LoVo (cell line): Measurements from ENCODE around the gene CLTCL1.

Experiments
- DNase-seq: peaks from one replicate; pipeline ENCODE4 v3.0.0-alpha.2; 2016; ENCODE audit warnings: low spot score

CLTCL1 gene

DNA sequence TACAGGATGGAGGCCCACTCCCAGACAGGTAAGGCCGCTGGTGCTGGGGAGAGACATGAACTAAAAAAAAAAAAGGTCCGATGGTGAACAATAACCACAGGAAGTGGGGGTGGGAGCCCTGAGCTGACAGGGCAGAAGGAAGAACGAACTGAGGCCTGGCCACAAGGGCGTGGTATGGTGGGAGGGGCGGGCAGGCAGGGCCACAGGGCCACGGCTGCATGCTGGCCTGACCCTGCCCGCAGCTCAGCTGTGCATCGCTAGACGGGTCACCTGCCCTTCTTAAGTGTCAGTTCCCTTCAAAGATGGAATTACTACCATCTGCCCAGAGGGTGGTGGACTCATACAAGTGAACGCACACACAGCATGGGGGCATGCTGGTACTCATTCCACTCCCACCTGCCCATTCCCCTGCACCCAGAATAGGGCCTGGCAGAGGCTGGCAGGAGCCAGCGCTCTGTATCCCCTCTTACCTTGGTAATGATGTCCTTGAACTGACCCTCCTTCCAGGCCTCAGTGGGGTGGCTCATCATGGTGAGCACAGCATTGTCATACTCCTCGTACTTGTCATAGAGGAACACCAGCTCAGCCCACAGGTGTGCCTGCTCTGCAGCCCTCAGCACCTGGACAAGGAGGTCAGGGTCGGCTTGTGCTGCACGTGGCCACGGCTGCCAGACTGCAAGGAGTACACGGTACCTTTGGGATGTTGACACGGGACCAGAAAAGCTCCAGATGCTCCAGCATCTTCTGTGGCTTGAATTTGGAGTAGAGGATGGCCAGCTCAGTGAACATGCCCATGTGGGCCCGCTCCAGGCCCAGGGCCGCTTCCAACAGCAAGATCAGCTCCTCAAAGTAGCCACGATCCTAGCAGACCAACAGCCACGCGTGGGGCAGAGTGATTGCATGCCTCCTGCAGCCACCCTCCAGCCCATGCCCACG, 95.5 kb downstream of the CLTCL1 start:
- DNase-seq: no peak

DNA sequence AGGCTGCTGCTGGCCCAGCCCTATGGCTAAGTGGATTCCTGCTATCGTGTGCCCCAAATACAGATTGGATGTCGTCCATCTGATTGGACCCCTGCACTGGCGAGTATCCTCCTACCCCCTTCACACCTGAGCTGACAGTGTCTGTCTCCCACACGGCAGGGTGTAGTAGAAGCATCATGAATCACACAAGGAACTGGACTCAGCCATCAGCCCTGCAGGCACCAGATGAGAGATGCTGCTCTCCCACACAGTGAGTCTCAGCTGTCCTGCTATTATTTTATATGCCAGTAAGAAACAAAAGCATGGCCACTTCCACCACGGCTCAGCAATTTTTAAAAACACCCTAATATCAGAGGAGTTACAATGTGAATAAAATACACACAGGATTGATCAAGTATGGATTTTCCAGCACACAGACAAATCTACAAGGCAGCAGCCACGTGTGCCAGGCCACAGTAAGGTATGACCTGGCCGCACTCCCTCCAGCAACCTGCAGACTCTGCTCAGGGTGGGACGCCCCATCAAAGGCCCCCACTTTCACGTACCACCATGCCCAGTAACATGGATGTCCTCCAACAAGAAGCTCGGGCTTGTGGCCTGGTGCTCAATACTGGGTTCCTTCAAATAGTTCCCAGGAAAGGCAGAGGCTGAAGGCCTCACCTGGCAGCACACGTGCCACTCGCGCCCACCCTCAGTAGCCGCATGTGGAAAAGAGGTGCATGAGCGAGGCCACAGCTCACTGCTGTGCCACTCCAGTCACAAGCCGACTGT, 96.6 kb downstream of the CLTCL1 start:
- no peak for DNase-seq

DNA sequence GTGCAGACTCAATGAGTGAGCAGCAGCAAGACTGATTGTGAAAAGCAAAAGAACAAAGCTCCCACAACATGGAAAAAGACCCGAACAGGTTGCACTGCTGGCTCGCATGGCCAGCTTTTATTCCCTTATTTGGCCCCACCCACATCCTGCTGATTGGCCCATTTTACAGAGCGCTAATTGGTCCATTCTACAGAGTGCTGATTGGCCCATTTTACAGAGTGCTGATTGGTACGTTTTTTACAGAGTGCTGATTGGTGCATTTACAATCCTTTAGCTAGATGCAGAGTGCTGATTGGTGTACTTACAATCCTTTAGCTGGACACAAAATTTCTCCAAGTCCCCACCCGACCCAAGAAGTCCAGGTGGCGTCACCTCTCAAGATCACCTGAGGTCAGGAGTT, 97.6 kb downstream of the CLTCL1 start:
- DNase-seq: no peak

DNA sequence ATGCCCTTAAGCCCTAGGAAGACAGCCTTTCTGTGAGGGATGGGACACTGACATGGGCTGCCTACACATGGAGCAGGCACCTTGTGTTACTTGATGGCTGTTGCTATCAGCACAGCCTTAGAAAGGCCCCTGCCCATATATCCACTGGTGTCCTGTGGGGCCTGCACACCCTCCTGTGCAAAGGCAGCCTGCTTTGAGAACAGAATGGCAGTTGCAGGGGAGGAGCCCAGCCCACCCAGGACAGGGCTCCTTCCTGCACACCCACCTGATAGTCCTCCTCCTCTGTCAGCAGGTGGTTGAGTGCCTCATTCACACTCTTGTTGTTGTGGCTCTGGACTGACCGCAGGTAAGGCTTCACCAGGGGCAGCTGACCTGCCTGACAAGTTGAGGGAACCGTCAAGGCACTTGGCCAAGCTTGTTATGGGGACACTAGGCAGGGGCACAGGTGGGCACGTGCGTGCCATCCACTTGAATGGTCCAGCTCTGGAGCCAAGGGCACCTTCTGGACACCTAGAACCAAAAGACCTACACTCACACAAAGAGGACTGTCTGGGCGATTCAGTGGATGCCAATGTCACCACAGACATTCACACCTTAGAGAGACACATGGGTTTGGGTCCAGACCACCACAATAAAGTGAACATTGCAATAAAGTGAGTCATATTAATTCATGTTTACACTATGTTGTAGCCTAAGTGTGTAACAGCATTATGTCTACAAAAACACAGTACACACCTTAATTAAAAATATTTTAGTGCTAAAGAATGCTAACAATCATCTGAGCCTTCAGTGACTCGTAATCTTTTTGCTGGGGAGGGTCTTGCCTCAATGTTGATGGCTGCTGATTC, 103.6 kb downstream of the CLTCL1 start:
- no peak for DNase-seq

DNA sequence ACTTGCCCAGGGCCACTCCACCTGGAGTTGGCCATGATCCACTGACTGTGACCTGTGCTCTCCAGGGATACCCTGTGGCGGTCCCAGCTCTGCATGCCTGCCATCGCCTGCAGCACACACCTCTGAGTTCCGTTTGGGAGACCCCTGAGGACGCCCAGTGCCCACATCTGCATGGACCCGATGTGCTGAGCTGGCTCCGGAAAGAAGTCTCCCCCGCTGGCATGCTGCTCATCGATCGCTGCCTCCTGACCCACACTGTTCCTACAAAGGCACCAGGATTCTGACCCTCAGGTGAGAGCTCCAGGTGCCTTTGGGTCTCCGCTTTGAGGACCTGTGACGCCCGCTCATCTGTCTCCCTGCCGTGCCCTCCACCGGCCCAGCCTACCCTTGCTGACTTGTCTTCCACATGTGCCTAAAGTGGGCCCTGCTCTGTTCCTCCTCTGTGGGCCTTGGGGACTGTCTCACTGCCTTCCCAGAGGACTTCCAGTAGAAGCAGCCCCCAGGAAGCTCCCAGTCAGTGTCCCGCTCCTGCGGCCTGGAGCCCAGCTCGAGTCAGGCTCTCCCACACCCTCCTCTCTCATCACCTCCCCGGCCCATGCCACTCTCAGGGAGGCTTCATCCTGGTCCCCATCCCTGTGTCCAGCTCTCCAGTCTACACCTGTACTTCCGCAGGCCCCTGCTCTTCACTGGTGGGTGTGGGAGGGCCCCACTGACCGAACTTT, 107.1 kb downstream of the CLTCL1 start:
- no peak for DNase-seq

DNA sequence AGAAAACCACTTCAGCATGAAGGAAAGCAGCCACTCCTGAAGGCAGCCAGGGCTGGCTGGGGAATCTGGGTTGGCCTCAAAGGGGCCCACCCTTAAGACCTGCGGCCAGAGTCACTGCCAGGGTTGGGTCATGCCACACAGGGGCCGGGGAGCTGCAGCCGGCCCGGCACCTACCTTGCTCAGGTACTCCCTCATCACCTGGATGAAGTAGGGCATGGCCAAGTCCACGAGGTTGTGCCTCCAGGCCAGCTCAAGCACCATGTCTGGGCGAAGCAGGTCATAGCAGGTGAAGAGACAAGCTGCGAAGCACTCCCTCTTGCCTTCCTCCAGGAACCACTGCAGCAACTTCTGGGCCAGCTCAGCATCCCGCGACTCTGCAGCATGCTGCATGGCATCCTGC, 108.3 kb downstream of the CLTCL1 start:
- no peak for DNase-seq

DNA sequence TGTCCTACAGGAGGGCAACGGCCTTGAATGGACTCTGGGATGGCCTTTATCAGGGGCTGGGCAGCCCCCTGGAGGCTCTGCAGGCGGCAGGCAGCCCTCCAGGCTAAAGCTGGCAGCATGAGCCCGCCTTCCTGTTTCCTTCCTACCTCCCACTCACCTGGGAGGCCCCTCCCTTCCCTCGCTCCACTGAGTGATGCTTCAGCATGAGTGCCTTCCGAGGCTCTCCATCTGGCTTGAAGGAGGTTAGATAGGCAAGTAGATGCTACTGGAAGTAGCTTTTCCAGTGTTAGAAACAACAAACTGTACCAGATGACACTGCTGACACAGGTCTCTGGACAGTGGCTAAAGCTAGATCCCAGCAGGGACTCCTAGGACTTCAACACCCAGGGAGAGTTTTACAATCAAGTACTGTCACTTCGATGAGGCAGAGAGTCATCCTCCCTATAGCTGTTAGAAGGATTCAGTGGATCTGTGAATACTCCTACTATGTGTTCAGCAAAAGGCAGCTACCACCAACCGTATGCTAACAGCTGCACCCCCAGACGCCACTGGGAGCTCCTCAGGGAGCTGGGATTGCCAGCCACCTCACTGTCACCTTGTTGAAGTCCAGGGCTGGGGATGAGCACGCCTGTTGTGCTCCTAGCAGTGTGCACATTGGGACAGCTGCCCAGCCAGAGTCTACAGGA, 108.9 kb downstream of the CLTCL1 start:
- DNase-seq: no peak

DNA sequence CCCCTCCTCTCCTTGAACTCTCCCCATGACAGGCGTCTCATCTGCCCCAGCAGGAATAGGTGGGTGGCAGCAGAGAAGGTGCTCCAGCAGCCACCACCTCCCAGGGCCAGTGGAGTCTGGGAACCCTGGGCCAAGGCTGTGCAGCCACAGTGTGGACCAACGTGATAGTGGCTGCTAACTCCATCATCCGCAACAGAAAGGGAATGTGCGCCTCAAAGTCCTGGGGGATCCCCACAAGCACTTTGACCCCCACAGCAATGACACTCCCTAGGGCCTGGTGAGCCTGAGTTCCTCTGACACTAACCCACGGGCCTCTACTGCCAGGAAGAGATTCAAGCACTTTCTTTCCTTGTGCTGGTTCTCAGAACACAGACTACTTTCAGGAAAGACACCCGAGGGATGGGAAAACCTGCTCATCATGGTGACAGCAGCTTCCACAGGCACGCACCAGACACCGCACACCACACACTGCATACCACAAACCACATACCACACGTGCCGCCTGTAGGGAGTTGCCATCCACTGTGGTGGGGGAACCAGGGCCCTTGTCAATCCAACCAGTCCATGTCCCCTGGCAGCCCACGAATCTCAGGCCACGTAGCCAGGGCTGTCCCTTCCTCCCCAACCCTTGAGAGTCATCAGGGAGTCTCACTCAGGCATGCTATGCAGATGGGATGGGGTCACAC, 109.6 kb downstream of the CLTCL1 start:
- no peak for DNase-seq

DNA sequence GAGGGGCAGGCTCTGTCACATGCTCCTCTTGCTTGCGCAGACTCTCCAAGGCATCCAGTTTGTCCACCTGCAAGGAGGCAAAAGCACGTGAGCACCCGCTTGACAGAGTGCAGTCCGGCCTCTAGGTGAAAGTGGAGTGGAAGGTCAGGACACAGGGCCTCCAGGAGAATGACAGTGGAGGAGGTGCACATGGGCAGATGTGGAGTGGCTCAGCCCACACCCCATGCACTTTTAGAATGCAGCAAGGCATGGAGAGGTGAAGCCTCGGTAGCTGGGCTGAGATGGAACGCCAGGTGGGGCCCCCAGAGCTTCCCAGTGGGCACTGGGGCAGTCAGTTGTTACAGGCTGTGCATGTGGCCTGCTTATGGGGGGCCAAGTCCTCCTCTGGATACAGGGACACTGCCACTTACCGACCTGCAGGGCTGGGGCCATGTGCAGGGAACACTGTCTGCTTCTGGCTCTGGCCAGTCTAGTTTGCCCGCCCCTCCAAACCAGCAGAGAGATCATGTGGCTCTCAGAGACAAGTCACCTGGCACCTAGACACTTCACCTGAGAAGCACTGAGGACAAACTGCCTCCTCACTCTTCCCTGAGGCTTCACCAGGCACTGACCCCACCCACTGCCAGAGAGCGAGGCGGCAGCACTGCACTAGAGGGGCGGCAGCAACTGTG, 110.6 kb downstream of the CLTCL1 start:
- DNase-seq: no peak

DNA sequence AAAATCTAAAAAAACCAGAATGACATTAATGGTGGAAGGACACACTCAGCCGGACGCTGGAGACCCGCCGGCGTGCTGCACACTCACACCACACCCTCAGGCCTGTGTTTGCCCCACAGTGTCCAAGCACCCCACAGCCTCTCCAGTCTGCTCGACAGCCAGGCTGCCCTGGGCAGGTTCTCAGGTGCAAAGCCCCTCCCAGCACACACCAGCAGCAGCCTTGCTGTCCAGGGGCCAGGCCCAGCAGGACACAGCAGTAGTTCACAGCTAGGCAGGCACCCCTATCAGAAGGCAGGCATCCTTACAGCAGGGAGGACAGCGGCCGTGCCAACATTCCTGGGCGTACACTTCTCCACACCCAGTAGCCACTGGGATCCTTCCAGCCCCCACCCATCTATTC, 111.3 kb downstream of the CLTCL1 start:
- DNase-seq: no peak

DNA sequence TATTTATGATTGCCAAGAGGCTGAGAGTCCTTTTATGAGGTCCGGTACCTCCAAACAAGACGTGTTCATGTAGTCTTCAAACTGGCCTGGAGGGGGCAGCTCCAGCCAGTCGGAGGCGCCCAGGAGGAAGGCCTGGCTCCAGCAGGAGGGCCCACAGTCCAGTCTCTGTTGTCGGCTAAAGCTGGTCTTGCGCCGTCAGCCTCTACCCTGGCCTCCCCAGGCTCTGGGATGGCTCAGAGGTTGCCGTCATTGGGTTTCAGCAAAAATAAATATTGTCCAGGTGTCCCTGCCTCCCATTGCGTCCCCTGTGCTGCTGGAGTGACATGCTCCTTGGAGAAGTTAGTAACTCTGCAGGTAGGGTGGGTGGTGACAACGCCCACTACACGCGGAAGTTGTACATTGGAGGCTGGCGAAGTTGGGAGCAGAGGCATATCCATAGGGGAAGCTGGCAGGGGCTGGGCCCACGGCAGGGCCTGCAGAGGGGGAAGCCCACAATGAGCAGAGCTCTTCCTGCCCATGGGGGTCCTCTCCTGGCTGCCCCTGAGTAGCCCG, 111.9 kb downstream of the CLTCL1 start:
- DNase-seq: peak; percentile 81

DNA sequence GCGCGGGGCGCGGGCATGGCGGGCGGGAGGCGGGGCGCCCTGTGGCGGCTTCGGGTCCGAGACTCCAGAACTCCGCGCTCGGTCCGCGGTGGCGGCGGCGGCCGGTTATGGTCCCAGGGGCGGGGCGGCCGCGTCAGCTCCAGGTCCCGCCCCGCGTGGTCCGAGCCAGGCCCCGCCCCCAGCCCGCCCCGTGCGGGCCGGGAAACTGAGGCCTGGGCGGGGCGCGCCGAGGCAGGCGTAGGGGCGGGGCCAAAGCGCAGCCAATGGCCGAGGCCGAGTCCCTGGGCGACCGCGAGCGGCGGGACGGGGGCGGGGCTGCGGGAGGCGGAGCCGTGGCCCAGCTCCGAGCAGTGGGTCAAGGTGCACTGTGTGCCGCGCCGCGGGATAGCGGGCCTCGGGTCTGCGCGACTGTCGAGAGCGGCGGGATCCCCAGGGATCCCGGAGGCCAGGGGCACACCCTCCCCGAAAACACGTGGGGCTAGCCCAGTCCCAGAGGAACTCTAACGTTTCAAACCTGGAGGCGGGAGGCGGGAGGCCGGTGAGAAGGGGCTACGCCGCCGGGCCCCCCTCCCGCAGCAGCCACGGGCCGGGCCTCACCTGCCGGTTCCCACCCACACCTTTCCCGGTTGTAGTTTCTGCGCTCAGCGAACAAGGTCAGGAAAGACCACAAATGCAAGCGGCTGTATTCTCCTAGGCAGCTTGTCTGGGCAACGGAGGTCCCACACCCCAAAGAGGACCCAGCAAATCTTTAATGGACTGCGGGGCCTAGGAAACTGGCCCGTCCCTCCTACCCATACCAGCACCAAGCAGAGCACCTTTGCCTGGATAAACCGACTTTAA, 112.6 kb downstream of the CLTCL1 start, which contains the start of gene SLC25A1:
Gene SLC25A1 (minus strand): TSS at position 80 of the 840 bp plus-strand sequence. CDS start 63 bp downstream, at position 17.
- peak; percentile 95 for DNase-seq

DNA sequence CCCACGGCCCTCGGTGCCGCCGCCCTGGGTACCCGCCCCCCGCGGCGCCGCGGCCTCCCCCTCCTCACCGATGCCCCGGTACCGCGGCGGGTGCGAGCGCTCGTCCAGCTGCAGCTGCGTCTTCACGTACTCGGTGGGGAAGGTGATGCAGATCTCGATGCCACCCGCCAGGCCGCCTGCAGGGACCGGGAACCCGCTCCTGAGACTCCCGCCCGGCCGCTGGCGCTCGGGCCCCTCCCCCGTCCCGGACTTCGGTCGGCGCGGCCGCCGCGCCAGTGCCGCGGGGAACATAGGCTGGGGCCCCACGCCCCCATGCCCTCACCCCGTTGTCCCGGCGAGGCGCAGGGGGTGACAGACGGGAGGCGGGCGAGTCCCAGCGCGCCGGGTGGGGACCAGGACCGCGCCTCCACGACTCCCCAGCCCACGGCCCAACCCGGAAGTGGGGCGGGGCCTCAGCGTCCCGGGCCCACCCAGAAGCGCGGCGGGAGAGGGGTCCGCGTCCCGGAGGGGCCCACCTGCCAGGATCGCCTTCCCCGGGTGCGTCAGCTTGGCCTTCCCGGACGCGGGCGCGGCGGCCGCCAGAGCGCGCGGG, 113.4 kb downstream of the CLTCL1 start:
- no peak for DNase-seq

DNA sequence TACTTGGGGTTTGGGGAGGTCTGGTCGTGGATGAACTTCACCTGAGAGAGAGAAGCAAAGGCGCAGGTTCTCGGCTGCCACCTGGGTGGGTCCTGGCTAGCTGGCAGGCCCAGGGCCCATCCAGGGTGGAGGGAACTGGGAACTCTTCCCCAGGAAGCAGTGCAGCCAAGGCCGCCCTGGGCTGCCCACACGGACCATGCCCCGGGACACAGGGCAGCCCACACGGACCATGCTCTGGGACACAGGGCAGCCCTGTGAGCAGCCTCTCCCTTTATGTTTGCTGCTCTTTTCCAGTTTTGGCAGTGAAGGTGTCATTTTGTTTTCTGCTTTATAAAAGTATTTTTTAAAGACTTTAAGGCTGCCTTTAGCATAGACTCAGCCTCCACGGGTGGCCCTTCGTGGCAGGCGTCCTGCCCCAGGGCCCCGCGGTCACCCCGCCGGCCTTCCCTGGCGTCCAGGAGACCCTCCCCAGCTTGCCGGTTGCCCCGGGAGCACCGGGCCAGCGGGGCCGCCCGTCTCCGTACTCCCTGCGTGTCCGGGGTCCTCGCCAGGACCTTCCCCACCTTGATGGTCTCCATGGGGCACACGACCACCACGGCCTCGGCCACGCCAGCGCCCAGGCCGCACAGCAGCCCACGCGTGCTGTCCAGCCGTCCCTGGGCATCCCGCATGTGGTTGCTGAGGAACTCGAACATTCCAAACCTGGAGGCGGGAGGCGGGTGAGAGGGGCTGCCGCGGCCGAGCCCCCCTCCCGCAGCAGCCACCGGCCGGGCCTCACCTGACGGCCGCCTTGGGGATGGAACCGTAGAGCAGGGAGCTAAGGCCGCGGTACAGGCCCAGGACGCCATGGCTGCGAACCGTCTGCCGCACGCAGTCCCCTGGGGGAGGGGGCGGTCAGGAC, 114.1 kb downstream of the CLTCL1 start:
- no peak for DNase-seq

DNA sequence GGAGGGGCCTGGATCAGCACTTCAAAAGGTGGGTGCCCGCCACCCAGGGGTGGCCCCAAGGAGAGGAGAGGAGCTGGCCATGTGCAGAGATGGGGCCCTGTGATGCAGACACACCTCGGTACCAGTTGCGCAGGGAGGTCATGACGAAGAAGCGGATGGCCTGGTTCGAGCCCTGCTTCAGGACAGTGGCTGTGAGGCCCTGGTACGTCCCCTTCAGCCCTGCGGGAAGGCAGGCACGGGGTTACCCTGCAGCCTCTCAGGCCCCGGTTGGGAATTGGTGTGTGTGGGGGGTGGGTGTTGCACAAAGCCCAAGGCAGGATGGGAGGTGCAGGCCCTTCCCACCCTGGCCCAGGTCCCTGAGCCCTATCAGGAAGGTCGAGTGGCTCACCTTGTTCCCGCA, 114.8 kb downstream of the CLTCL1 start:
- DNase-seq: no peak

DNA sequence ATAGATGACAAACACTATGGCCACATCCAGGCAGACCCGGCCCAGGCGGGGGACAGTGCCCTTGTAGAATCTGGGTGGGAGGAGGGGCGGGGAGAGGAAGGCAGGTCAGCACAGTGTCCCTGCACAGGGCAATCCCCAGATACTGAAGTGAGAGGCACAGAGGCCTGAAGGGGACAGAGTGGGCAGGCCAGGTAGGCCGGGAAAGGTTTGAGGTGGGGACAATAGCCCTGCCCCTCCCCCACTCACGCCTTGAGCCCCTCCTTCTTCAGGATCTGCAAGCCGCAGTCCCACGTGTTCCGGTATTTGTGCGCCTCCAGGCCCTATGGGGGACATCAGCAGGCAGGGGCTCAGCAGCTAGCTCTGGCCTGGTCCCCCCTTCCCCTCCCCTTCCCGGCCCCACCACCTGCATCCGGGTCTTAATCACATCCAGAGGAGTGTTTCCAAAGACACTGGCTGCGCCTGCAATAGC, 115.3 kb downstream of the CLTCL1 start:
- DNase-seq: no peak
